ENCODE results near the gene MCC. TPM values are rescaled to one million over a fixed set of nuclear protein-coding genes. Genes with fewer than 3 reads are reported as not detected.
A peak's percentile ranks its signal among the peaks of the same experiment; 100 is the strongest.

Gene MCC
- total RNA-seq, 3 donors from 2014 or later = 24.3 to 46.5 (median 29.4) TPM

DNA sequence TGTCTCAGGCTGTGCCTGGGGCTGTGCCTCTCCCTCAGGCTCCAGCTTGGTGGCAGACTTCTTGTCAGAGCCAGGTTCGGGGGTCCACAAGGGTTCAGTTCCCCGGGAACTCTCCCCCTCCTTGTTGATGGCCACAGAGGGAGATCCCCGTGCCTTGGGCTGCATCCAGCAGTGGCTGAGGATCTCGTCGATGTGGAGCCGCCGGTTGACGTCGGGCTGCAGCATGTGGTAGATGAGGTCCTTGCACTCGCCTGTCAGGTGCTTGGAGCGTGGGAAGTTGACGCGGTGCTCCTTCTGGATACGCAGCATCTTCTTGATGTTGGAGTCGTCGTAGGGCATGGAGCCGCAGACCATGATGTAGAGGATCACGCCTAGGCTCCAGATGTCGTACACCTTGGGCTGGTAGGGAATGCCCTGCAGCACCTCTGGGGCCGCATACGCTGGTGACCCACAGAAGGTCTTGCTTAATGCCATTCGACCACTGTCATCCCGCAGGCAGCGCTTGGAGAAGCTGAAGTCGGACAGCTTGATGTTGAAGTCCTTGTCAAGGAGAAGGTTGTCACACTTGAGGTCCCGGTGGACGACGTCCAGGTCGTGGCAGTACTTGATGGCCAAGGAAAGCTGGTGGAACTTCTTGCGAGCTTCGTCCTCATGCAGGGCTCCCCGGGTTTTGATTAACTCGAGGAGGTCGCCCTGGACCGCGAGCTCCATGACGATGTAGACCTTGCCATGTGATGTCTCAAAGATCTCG, 54.2 kb downstream of the MCC start:
- Histone ChIP-seq H3K27ac (no peak overlapping the region), H3K4me3 (no peak overlapping the region), H3K4me1 (no peaks in the 10 kb centered on the region), H3K36me3 (no peaks in the 10 kb centered on the region), H3K27me3 (no peaks in the 10 kb centered on the region), H3K9me3 (no peaks in the 10 kb centered on the region)
- intact Hi-C loops (cut with DNase I; ENCODE audit: low total_unique reads) = no loop called here
- no peak for DNase-seq (ENCODE audit: low spot score in 2 of 2)
- no peak for TF ChIP-seq POLR2A (IDR thresholded peaks at IDR 0.05)
- TF ChIP-seq, protein P1, sequence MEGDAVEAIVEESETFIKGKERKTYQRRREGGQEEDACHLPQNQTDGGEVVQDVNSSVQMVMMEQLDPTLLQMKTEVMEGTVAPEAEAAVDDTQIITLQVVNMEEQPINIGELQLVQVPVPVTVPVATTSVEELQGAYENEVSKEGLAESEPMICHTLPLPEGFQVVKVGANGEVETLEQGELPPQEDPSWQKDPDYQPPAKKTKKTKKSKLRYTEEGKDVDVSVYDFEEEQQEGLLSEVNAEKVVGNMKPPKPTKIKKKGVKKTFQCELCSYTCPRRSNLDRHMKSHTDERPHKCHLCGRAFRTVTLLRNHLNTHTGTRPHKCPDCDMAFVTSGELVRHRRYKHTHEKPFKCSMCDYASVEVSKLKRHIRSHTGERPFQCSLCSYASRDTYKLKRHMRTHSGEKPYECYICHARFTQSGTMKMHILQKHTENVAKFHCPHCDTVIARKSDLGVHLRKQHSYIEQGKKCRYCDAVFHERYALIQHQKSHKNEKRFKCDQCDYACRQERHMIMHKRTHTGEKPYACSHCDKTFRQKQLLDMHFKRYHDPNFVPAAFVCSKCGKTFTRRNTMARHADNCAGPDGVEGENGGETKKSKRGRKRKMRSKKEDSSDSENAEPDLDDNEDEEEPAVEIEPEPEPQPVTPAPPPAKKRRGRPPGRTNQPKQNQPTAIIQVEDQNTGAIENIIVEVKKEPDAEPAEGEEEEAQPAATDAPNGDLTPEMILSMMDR (IDR thresholded peaks at IDR 0.05) = no peak
- no peak for TF ChIP-seq POLR2AphosphoS5 (IDR thresholded peaks at IDR 0.05)

DNA sequence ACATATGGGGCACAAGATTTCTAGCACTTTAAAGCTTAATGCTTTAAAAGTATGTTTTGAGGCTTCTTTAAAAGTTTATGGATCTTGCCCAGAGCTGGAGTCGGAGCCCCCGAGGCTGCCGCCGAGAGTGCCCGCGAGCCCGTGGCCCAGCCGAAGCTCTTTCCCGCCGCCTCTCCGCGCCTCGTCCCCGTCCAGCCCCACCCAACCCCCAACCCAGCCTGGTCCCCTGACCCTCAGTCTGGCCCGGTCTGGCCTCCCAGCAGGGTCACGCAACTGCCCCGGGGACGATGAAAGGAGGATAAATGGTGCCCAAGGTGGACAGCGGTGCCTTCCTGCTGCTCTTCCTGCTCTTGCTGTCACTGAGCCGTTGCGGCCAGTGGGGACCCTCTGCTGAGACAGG, 55.2 kb downstream of the MCC start:
- DNase-seq (ENCODE audit: low spot score in 2 of 2) = no peak
- Histone ChIP-seq H3K36me3 (no peaks in the 10 kb centered on the region), H3K9me3 (no peaks in the 10 kb centered on the region), H3K4me3 (no peak overlapping the region), H3K27ac (no peak overlapping the region), H3K4me1 (no peaks in the 10 kb centered on the region), H3K27me3 (no peaks in the 10 kb centered on the region)
- intact Hi-C loops (cut with DNase I; ENCODE audit: low total_unique reads) = no loop called here
- TF ChIP-seq POLR2A (IDR thresholded peaks at IDR 0.05) = no peak
- no peak for TF ChIP-seq POLR2AphosphoS5 (IDR thresholded peaks at IDR 0.05)
- TF ChIP-seq, protein P1 (IDR thresholded peaks at IDR 0.05) = no peak

- Histone ChIP-seq H3K27me3 (no peaks in the 10 kb centered on the region), H3K4me1 (no peaks in the 10 kb centered on the region), H3K27ac (peak overlapping the region in 1 of 2 donors; percentile 26), H3K36me3 (no peaks in the 10 kb centered on the region), H3K4me3 (no peak overlapping the region), H3K9me3 (no peaks in the 10 kb centered on the region)
- intact Hi-C loops (cut with DNase I; ENCODE audit: low total_unique reads) = no loop called here
- TF ChIP-seq, protein P1 (IDR thresholded peaks at IDR 0.05) = no peak
- TF ChIP-seq POLR2AphosphoS5 (IDR thresholded peaks at IDR 0.05) (no peak), POLR2A (IDR thresholded peaks at IDR 0.05) (no peak)
- no peak for DNase-seq (ENCODE audit: low spot score in 2 of 2)
Observed at GRCh38 chr5:113427871-113428574, 60.2 kb downstream of the MCC start.

- intact Hi-C loops (cut with DNase I; ENCODE audit: low total_unique reads) = no loop called here
- H3K9me3 ChIP-seq = no peaks in the 10 kb centered on the region
- peak in 1 of 2 donors; percentile 28 for DNase-seq (ENCODE audit: low spot score in 2 of 2)
- no peak overlapping the region for H3K4me3 ChIP-seq
- TF ChIP-seq, protein P1 (IDR thresholded peaks at IDR 0.05) = no peak
- TF ChIP-seq POLR2A (IDR thresholded peaks at IDR 0.05) (no peak), POLR2AphosphoS5 (IDR thresholded peaks at IDR 0.05) (no peak)
- H3K36me3 ChIP-seq = no peaks in the 10 kb centered on the region
- H3K4me1 ChIP-seq = no peaks in the 10 kb centered on the region
- peak overlapping the region; percentile 8 to 40 for H3K27ac ChIP-seq
- no peaks in the 10 kb centered on the region for H3K27me3 ChIP-seq
Observed at GRCh38 chr5:113425909-113426308, 62.3 kb downstream of the MCC start.

- no peaks in the 10 kb centered on the region for H3K4me1 ChIP-seq
- DNase-seq (ENCODE audit: low spot score in 2 of 2) = no peak
- TF ChIP-seq, protein P1 (IDR thresholded peaks at IDR 0.05) = no peak
- TF ChIP-seq POLR2AphosphoS5 (IDR thresholded peaks at IDR 0.05) (no peak), POLR2A (IDR thresholded peaks at IDR 0.05) (no peak)
Observed at GRCh38 chr5:113421693-113422092, 66.6 kb downstream of the MCC start.

More at GRCh38 chr5:113421693-113422092, 66.6 kb downstream of the MCC start:
- intact Hi-C loops (cut with DNase I; ENCODE audit: low total_unique reads) = no loop called here
- H3K27me3 ChIP-seq = no peaks in the 10 kb centered on the region
- no peak overlapping the region for H3K27ac ChIP-seq
- no peaks in the 10 kb centered on the region for H3K36me3 ChIP-seq
- H3K9me3 ChIP-seq = no peaks in the 10 kb centered on the region
- no peak overlapping the region for H3K4me3 ChIP-seq

Data from breast epithelium (tissue), 4 donors.